ES-I3 (cell line): Measurements from ENCODE around the gene TEP1.

Experiments used
- H3K36me3 ChIP-seq: 2 replicates; pipeline ENCODE4 v1.6.1; 2013; ENCODE audit warnings: mild to moderate bottlenecking, low read length, control low read depth, moderate library complexity; ENCODE audit not compliant: insufficient read depth
- H3K4me1 ChIP-seq: 2 replicates; pipeline ENCODE4 v1.6.1; 2013; ENCODE audit warnings: mild to moderate bottlenecking, control low read depth, low read length; ENCODE audit not compliant: insufficient read depth
- H3K9ac ChIP-seq: 2 replicates; pipeline ENCODE4 v1.6.1; 2013; ENCODE audit warnings: low read depth, mild to moderate bottlenecking, low read length, moderate library complexity
- H3K9me3 ChIP-seq: 2 replicates; pipeline ENCODE4 v1.6.1; 2013; ENCODE audit warnings: mild to moderate bottlenecking, low read length, moderate library complexity; ENCODE audit not compliant: control insufficient read depth, insufficient read depth

TEP1 gene

GRCh38 chr14:20331053-20331613 lies 82.2 kb downstream of the TEP1 start:
- Histone ChIP-seq H3K4me1 (peaks cover 12% of the 10 kb centered on the region), H3K36me3 (peaks cover 15% of the 10 kb centered on the region), H3K9me3 (no peaks in the 10 kb centered on the region), H3K9ac (peak overlapping the region; percentile 43)

GRCh38 chr14:20329355-20329754 lies 83.9 kb downstream of the TEP1 start:
- Histone ChIP-seq H3K9ac (no peak overlapping the region), H3K9me3 (no peaks in the 10 kb centered on the region), H3K4me1 (peaks cover 12% of the 10 kb centered on the region), H3K36me3 (peaks cover 27% of the 10 kb centered on the region)

GRCh38 chr14:20328705-20329104 lies 84.6 kb downstream of the TEP1 start:
- Histone ChIP-seq H3K9me3 (no peaks in the 10 kb centered on the region), H3K4me1 (peaks cover 12% of the 10 kb centered on the region), H3K36me3 (peaks cover 28% of the 10 kb centered on the region), H3K9ac (no peak overlapping the region)

GRCh38 chr14:20327005-20327869 lies 86.1 kb downstream of the TEP1 start:
- Histone ChIP-seq H3K4me1 (peaks cover 12% of the 10 kb centered on the region), H3K36me3 (peaks cover 36% of the 10 kb centered on the region), H3K9me3 (no peaks in the 10 kb centered on the region), H3K9ac (no peak overlapping the region)

- Histone ChIP-seq H3K36me3 (peaks cover 47% of the 10 kb centered on the region), H3K9ac (no peak overlapping the region), H3K9me3 (peaks cover 3% of the 10 kb centered on the region; the same call in 1 of the 2 replicates), H3K4me1 (no peaks in the 10 kb centered on the region)
These were observed 95.6 kb downstream of the TEP1 start for GRCh38 chr14:20317720-20318119.
